A673 (cell line): Measurements from ENCODE around the gene DYTN. TPM values are rescaled to one million over a fixed set of nuclear protein-coding genes. Genes with fewer than 3 reads are reported as not detected.

ENCODE experiments used
- BruUV-seq: library from RNA; stranded (reverse); fragments of 400-500 nt; replicated peaks from 2 replicates; lab custom pipeline; 2021; lab: Mats Ljungman, UMichigan
- CTCF ChIA-PET: fragments of 300-600 bp; sonication (Branson Sonifier 250); formaldehyde crosslinking; loops from one replicate; lab custom pipeline; 2022; ENCODE audit warnings: antibody characterized with exemption; lab: Charles Lee
- POLR2A ChIA-PET: fragments of 300-600 bp; sonication (Branson Sonifier 250); formaldehyde crosslinking; loops from one replicate; lab custom pipeline; 2022; ENCODE audit warnings: antibody characterized with exemption; ENCODE audit not compliant: low non-redundant PET; lab: Charles Lee
- DNase-seq: peaks from one replicate; pipeline ENCODE4 v3.0.0-alpha.2; 2015; ENCODE audit warnings: low spot score
- H3K27ac ChIP-seq: fragments of 200-600 bp; sonication (generic); 2 replicates; pipeline ENCODE4 v1.5.1; 2016; ENCODE audit warnings: mixed run types, low read depth, mild to moderate bottlenecking, mixed read lengths, antibody characterized with exemption, low read length; ENCODE audit not compliant: poor library complexity, severe bottlenecking
- H3K27me3 ChIP-seq: fragments of 200-600 bp; sonication (generic); replicated peaks from 2 replicates; pipeline ENCODE4 v1.6.1; 2017; ENCODE audit warnings: mixed run types, low read depth, mild to moderate bottlenecking, mixed read lengths, antibody characterized with exemption, low read length; ENCODE audit not compliant: insufficient read depth, poor library complexity
- H3K36me3 ChIP-seq: fragments of 200-600 bp; sonication (generic); 2 replicates; pipeline ENCODE4 v1.6.1; 2016; ENCODE audit warnings: mixed run types, mild to moderate bottlenecking, mixed read lengths, antibody characterized with exemption, low read length; ENCODE audit not compliant: insufficient read depth, poor library complexity, severe bottlenecking
- H3K4me1 ChIP-seq: fragments of 200-600 bp; sonication (generic); 2 replicates; pipeline ENCODE4 v1.6.1; 2017; ENCODE audit warnings: mixed run types, mild to moderate bottlenecking, mixed read lengths, antibody characterized with exemption, low read length; ENCODE audit not compliant: insufficient read depth, poor library complexity, severe bottlenecking
- H3K4me3 ChIP-seq: fragments of 200-600 bp; sonication (generic); 2 replicates; pipeline ENCODE4 v1.5.1; 2016; ENCODE audit warnings: low read depth, mixed run types, mild to moderate bottlenecking, mixed read lengths, low read length; ENCODE audit not compliant: poor library complexity, severe bottlenecking
- H3K9me3 ChIP-seq: fragments of 200-600 bp; sonication (generic); 2 replicates; pipeline ENCODE4 v1.6.1; 2016; ENCODE audit warnings: mixed run types, low read depth, mild to moderate bottlenecking, mixed read lengths, antibody characterized with exemption, low read length; ENCODE audit not compliant: poor library complexity, severe bottlenecking
- CTCF ChIP-seq: fragments of 300-800, 200-600 bp; sonication (generic); conservative IDR thresholded peaks from 2 replicates; pipeline ENCODE4 v1.5.1; 2017; ENCODE audit warnings: low read depth, mild to moderate bottlenecking, antibody characterized with exemption, low read length, moderate library complexity, mixed read lengths
- EZH2 ChIP-seq: fragments of 200-600 bp; sonication (generic); IDR thresholded peaks from 2 replicates; pipeline ENCODE4 v1.6.1; 2017; ENCODE audit warnings: borderline replicate concordance, low read depth, mild to moderate bottlenecking, mixed read lengths, antibody characterized with exemption, low read length; ENCODE audit not compliant: poor library complexity, severe bottlenecking
- intact Hi-C: fragments of 100-400 bp; cut with micrococcal nuclease; formaldehyde crosslinking; loops from one replicate; pipeline ENCODE4 v1.10.0; 2022; ENCODE audit not compliant: unreplicated experiment
- total RNA-seq: library from RNA; stranded (reverse); gene quantifications from 2 replicates; pipeline ENCODE4 v1.2.3, GENCODE V29; 2021

DYTN gene
- total RNA-seq, 1 experiment from 2014 or later, result not detected

- H3K27ac ChIP-seq, result no peak overlapping the region
- intact Hi-C loops, result no loop called here
- no peak for TF ChIP-seq EZH2
- TF ChIP-seq CTCF, result no peak
- no TSS peak for BruUV-seq
- DNase-seq, result no peak
- H3K9me3 ChIP-seq, result no peaks in the 10 kb centered on the region
- no peaks in the 10 kb centered on the region for H3K4me1 ChIP-seq
- no peaks in the 10 kb centered on the region for H3K36me3 ChIP-seq
- POLR2A ChIA-PET, result no interaction called here
- H3K27me3 ChIP-seq, result peaks cover 26% of the 10 kb centered on the region
- H3K4me3 ChIP-seq, result no peak overlapping the region
- CTCF ChIA-PET, result no interaction called here
Measured at GRCh38 chr2:206635015-206635414, 83.2 kb downstream of the DYTN start.

GRCh38 chr2:206631340-206631739 is 86.9 kb downstream of the DYTN start:
- Histone ChIP-seq H3K4me1 (no peaks in the 10 kb centered on the region), H3K27ac (no peak overlapping the region), H3K9me3 (no peaks in the 10 kb centered on the region), H3K4me3 (no peak overlapping the region), H3K36me3 (no peaks in the 10 kb centered on the region), H3K27me3 (peaks cover 42% of the 10 kb centered on the region)
- intact Hi-C loops, result no loop called here
- ChIA-PET POLR2A (no interaction called here), CTCF (no interaction called here)
- TF ChIP-seq EZH2 (no peak), CTCF (no peak)
- BruUV-seq, result no TSS peak
- DNase-seq, result no peak

- ChIA-PET CTCF (no interaction called here), POLR2A (no interaction called here)
- Histone ChIP-seq H3K36me3 (no peaks in the 10 kb centered on the region), H3K9me3 (no peaks in the 10 kb centered on the region), H3K4me3 (no peak overlapping the region), H3K27me3 (peaks cover 35% of the 10 kb centered on the region), H3K27ac (no peak overlapping the region), H3K4me1 (no peaks in the 10 kb centered on the region)
- TF ChIP-seq CTCF (no peak), EZH2 (no peak)
- no peak for DNase-seq
- BruUV-seq, result no TSS peak
- intact Hi-C loops, result no loop called here
Measured at GRCh38 chr2:206627632-206628031, 90.6 kb downstream of the DYTN start.
